GM21825 (cell line): Measurements from ENCODE around the gene IL20RA.
A peak's percentile ranks its signal among the peaks of the same experiment; 100 is the strongest.

Source experiments
- ATAC-seq: cut with Tn5 transposase; IDR thresholded peaks from one replicate; pipeline ENCODE4 v1.9.1; 2021; ENCODE audit warnings: mild to moderate bottlenecking, moderate library complexity; ENCODE audit not compliant: unreplicated experiment

Gene IL20RA

GRCh38 chr6:137046871-137047412 lies 2.2 kb upstream of the IL20RA start:
- ATAC-seq = no peak

- ATAC-seq = no peak
Observed at GRCh38 chr6:137045222-137045789, 541 bp upstream of the IL20RA start.

- no peak for ATAC-seq
Observed at GRCh38 chr6:137043710-137044365, 927 bp downstream of the IL20RA start.

- no peak for ATAC-seq
Observed at GRCh38 chr6:137040393-137040792, 4.4 kb downstream of the IL20RA start.

- ATAC-seq = no peak
Observed at GRCh38 chr6:137039010-137039409, 5.8 kb downstream of the IL20RA start.

GRCh38 chr6:137036566-137037300 lies 8.0 kb downstream of the IL20RA start:
- ATAC-seq = no peak

- peak; percentile 96 for ATAC-seq
Observed at GRCh38 chr6:137033828-137034227, 10.9 kb downstream of the IL20RA start.

- no peak for ATAC-seq
Observed at GRCh38 chr6:137031122-137031521, 13.6 kb downstream of the IL20RA start.

- no peak for ATAC-seq
Observed at GRCh38 chr6:137028912-137029311, 15.9 kb downstream of the IL20RA start.

- ATAC-seq = no peak
Observed at GRCh38 chr6:137025786-137026730, 18.7 kb downstream of the IL20RA start.

GRCh38 chr6:137024237-137024990 lies 20.4 kb downstream of the IL20RA start:
- ATAC-seq = no peak

GRCh38 chr6:137020776-137021175 lies 24.0 kb downstream of the IL20RA start:
- no peak for ATAC-seq

- no peak for ATAC-seq
Observed at GRCh38 chr6:137019476-137020272, 25.1 kb downstream of the IL20RA start.

- ATAC-seq = no peak
Observed at GRCh38 chr6:137017081-137017480, 27.7 kb downstream of the IL20RA start.

GRCh38 chr6:137016356-137016755 lies 28.4 kb downstream of the IL20RA start:
- no peak for ATAC-seq

- no peak for ATAC-seq
Observed at GRCh38 chr6:137015943-137016342, 28.8 kb downstream of the IL20RA start.

- ATAC-seq = no peak
Observed at GRCh38 chr6:137013738-137014602, 30.8 kb downstream of the IL20RA start.

- ATAC-seq = no peak
Observed at GRCh38 chr6:137013031-137013430, 31.7 kb downstream of the IL20RA start.
